GM19035 (cell line): ENCODE data around the gene TBX2.
"Not testable (repeated sequence)": the region's sequence is repeated elsewhere in the genome, so short reads cannot be mapped to it uniquely, and the experiment has no call there.

ENCODE experiments used
- ATAC-seq: cut with Tn5 transposase; IDR thresholded peaks from one replicate; pipeline ENCODE4 v1.9.1; 2021; ENCODE audit not compliant: unreplicated experiment

TBX2 gene

GRCh38 chr17:61399131-61400065, at the start of gene TBX2:
Gene TBX2, plus strand, starts transcription at chr17:61399843. Its CDS starts 334 bp downstream, at chr17:61400177.
- no peak for ATAC-seq

DNA sequence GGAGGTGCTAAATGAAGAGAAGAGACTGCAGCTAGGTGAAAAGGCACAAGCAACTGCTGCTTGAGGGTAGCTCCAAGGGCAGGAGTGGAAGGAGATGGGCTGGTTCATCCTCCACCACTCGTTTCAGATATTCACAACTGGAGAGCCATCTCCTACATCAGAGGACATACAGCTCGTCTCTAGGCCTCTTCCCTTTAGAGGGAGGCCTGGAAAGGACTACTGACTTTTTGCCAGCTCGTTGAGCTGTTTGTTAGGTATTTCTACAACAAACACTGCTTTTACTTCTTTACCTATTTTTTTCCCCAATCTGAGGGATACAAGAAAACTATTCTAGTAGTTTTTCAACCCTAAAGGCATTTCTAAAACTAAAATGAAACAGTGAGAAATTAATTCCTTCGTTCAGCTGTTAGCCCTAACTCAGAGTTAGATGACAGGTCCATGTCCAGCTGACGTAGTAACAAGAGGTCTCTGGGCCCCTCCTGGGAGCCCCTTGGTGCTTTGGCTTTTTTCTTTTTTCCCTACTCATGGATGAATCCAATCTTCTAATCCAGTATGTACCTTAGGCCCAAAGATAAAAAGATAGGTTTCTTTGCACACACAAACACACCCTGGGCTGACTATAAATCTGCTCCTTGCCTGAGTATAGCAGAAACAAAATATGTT, 47.8 kb upstream of the TBX2 start:
- no peak for ATAC-seq

DNA sequence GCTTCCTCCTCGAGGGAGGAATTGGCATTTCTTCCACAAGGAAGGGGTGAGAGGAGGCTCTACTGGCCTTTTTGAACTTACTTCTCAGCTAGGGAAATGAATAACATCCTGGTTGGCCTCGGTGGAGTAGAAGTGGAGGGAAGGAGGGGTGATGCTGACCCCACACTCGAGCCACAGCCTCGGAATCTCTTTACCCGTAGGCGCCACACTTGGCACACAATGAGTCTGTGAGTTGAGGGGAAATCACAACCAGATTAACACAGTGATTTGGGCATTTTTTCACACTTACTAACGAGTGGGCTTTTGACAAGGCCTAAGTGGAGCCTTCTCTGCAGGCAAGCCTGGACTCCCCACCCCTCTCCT, 47.3 kb upstream of the TBX2 start:
- no peak for ATAC-seq

DNA sequence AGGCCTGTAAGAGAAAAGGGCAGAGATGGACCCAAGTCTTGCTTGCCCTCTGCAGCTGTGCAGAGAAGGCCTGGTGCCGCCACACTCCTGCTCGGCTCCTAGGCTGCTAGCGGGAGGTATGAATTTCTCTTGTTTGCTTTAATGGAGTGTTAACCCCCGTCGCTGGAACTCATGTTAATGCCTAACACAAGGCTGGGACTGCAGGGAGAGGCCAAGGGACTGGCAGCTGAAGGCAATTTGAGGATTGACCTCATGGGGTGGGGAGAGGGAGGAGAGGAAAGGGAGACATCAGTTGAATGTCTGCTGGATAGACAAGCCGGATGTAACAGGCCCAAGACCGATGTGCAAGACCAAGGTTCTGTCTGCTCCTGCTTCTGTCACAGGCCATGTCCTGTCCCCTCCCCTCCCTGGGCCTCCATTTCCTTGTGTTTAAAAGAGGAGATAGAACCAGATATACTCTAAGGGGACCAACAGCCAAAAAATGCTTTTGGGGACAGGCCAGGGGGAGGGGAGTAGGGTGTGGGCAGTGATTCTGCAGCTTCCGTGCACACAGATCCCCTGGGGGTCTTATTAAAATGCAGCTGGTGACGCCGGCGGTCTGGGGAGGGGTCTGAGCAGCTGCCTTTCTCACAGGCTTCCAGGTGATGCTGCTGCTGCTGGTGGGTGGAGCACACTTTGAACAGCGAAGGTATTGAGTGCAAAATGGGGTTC, 46.7 kb upstream of the TBX2 start:
- ATAC-seq, result no peak

GRCh38 chr17:61353615-61354014, 46.0 kb upstream of the TBX2 start:
- no peak for ATAC-seq

DNA sequence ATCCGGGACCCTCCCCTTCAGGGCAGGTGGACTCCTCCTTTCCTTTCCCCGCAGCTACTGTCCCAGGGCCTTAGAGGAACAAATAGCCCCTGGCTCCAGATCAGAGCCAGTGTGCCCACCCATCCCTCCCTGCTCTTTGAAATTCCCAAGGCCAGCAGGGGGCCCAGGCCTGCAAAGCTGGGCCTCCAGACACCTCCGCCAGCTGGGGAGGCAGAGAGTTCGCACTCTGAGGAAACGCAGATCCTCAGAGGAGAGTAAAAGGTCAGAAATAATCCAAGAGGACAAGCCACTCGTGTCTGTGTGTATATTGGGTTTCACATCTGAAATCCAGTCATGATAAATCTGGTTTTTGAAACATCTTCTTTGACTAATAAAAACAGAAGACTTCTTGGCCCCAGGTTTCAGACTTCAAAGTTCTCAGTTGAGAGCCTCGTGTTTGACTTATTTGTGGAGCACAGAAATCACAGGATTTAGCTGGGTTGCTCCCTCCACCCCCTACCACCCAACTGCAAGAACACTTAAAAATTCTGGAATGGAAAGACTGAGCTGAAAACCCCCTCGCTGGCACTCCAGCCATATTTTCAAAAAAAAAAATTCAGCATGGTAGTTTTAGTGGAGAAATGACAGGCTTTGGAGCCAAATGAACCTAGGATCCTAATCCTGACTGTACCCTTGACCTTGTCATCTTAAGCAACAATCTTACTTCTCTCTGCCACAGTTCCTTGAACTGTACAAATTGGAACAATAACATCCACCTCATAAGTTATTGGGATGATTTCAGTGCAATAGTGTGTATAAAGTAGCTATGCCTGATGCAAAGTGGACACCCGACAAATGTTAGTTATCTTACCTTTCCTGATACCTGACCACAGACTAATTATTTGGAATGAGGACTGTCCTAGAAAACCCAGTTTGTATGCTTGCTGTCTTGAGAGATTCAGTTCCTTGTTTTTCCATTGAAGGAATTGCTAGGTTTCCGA, 44.5 kb upstream of the TBX2 start:
- ATAC-seq, result no peak

DNA sequence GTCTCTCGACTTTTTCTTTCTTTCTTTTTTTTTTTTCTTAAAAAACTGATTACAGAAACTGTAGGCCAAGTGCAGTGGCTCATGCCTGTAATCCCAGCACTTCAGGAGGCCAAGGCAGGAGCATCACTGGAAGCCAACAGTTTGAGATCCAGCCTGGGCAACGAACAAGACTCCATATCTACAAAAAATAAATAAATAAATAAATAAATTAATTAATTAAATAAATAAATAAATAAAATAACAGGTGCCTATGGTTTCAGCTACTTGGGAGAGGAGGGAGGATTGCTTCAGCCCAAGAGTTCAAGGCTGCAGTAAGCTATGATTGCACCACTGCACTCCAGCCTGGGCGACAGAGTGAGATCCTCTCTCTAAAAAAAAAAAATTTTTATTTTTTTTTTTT, 42.6 kb upstream of the TBX2 start:
- not testable (repeated sequence) for ATAC-seq

DNA sequence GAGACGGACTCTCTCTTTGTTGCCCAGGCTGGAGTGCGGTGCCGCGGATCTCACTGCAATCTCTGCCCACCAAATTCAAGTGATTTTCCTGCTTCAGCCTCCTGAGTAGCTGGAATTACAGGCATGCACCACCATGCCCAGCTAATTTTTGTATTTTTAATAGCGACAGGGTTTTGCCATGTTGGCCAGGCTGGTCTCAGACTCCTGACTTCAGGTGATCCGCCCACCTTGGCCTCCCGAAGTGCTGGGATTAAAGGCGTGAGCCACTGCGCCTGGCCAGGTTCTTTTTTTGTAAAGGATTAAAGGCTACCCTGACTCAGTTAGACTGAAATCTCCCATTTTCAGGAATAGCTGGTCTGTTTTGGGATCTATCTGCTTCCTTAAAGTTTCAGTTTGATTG, 40.1 kb upstream of the TBX2 start:
- not testable (repeated sequence) for ATAC-seq

DNA sequence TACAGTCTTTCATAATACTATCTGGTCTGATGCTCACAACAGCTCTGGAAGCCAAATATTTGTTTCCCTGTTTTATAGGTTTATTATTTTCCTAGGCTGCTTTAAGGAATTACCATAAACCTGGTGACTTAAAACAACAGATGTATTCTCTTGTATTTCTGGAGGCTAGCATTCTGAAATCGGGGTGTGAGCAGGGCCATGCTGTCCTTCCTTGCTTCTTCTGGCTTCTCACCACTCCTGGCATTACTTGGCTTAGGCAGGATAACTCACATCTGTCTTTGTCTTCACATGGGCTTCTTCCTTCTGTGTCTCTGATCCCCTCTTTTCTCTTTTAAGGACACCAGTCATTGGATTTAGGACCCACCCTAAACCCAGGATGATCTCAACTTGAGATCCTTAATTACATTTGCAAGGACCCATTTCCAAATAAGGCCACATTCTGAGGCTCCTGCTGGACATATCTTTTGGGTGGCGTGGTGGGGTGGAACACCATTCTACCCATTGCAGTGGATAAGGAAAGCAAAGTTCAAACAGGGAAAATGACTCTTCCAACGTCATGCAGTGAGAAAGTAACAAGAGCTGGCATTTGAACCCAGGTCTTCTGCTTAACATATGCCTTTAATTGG, 39.2 kb upstream of the TBX2 start:
- ATAC-seq, result no peak

DNA sequence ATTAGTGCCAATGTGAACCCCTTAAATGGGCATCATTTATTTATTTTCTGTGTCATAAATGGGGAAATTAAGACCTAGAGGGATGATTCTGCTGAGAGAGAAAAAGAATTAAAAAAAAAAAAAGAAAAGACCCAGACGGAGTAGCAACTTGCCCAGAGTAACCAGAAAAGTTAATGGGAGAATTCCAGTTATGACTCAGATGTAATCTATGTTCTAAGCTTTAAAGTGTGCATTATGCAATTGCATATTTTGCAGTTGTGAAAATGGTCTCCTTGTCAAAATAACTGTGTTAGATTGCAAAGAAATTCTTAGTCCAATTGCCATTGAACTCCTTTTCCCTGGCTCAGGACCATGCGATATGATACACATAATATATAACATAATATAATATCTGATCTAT, 38.6 kb upstream of the TBX2 start:
- ATAC-seq, result no peak

GRCh38 chr17:61362396-61362795, 37.2 kb upstream of the TBX2 start:
- ATAC-seq, result no peak

DNA sequence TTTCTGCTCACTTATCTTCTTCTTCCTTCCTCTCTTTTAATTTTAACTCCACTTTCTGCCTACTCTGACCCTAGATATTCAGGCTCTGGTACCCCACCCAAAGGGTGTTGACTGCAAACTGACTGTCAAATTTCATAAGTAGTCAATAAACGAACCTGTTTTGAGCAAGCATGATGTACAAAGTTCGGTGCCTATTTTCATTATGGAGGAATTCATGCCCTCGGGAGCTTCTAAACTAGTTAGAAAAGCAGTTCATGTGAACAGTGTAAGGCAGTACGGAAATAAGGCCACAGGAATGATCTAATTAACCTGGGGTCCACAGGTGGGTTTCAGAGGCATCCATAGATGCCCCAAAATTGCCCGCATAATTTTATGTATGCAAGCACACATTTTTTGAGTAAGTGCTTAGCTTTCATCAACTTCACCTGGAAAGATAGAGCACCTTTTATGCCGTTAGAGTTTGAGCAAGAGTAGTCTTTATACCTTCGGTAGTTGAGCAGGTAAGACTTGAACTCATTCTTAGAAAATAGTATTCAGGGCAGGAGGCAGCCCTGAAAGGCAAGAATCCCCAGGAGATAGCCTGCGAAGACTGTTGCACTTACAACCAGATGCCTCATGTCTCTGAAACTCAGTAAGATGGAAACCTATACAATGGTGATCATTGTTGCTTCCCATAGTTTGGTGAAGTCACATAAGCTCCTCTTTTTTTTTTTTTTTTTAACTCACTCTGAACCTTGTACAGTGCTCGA, 36.6 kb upstream of the TBX2 start:
- ATAC-seq, result no peak

GRCh38 chr17:61363601-61364462, 35.8 kb upstream of the TBX2 start:
- no peak for ATAC-seq

GRCh38 chr17:61364463-61364846, 35.2 kb upstream of the TBX2 start:
- ATAC-seq, result no peak

- no peak for ATAC-seq
These were observed 33.4 kb upstream of the TBX2 start for GRCh38 chr17:61366076-61366714.

DNA sequence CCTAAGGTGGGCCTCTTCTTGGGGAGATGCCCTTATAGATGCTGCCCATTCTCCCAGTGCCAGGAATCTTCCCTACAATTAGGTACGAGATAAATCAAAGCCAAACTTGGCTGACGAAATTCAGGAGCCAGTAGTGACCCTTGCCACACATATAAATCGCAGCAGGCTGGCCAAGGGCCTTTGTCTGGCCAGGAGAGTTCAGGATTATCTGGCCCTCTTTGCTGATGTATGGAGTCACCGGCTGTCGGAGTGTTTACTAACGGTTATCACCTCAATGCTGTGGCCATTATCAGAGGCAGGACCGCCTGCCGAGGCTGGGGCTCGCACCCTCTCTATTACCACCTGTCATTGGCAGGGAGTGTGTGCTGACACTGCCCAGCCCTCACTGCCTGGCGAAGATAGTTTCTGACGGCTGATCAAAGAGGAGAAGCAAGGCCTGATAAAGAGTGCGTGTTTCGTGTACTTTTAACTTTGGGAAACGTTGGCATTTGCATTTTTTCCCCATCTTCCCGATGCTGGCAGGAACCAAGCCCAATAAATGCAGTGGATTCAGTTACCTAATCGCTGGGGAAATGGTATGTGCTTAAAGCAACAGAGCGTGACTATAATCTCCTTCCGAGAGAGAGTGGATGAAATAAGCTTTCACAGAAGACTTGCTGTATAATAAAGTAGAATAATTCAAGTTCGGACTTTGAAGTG, 32.8 kb upstream of the TBX2 start:
- ATAC-seq, result no peak

DNA sequence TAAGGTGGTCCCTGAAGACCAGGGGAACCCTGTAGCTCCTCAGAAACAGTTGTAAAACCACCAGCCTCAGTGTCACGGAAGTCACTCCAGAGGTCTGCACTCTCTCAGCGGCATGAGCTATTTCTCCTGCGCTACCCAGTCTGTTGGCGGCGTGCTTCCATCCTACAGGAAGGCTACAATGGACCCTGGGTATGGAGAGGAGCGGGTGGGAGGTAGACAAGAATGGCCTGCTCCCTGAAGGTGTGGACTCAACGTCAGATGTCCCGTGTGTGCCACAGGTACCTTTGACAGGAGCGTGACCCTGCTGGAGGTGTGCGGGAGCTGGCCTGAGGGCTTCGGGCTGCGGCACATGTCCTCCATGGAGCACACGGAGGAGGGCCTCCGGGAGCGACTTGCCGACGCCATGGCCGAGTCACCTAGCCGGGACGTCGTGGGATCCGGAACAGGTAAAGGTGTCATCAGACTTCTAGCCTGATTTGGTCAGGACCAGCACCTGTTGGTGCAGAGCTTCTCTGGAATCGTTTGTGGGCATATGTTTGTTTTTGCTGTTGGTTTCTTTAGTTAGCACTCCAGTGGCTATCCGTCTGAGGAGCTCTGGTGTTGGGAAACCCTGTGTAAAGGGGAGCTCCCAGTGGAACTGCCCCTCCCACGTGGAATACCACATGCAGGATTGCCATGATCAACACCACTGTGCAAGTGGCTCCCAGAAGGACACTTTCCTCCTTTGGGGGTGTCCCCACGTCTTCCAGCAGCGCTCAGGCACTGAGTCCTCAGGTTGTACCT, 31.4 kb upstream of the TBX2 start:
- ATAC-seq, result no peak
